Esophagus squamous epithelium (tissue), 4 donors: Measurements from ENCODE around the gene FNDC3B.

Experiments
- CTCF ChIP-seq, 6 experiments: fragments of 450-650 bp in 4 of 6; fragments of 200-600 bp in 2 of 6; sonication (generic) in 2 of 6; IDR thresholded peaks; one replicate each; pipeline ENCODE4 v1.5.1; 2016 to 2019; ENCODE audit warnings: antibody characterized with exemption in 6 of 6, mild to moderate bottlenecking in 4 of 6, moderate library complexity in 4 of 6
- POLR2A ChIP-seq, 4 donors: fragments of 450-650 bp; IDR thresholded peaks; one replicate each; pipeline ENCODE4 v1.6.1; 2017; ENCODE audit warnings: antibody characterized with exemption in 4 of 4, mild to moderate bottlenecking in 4 of 4, moderate library complexity in 3 of 4

- no peak for TF ChIP-seq POLR2A (IDR thresholded peaks at IDR 0.05)
- TF ChIP-seq CTCF (IDR thresholded peaks at IDR 0.05): no peak
Observed at GRCh38 chr3:172380632-172381031, 341.3 kb downstream of the FNDC3B start.
